Panc1 (cell line): ENCODE data around the gene IPO13. TPM values are rescaled to one million over a fixed set of nuclear protein-coding genes. Genes with fewer than 3 reads are reported as not detected.

ENCODE experiments used
- ATAC-seq: fragments of 200-7000 bp; cut with Tn5 transposase; 2 replicates; pipeline ENCODE4 v1.9.1; 2020; ENCODE audit warnings: mild to moderate bottlenecking, moderate library complexity
- BruUV-seq: library from RNA; stranded (reverse); fragments of 400-500 nt; replicated peaks from 2 replicates; lab custom pipeline; 2021; lab: Mats Ljungman, UMichigan
- CTCF ChIA-PET: fragments of 300-600 bp; sonication (Branson Sonifier 250); formaldehyde crosslinking; loops from one replicate; lab custom pipeline; 2022; ENCODE audit warnings: antibody characterized with exemption; lab: Charles Lee
- POLR2A ChIA-PET: fragments of 300-600 bp; sonication (Branson Sonifier 250); formaldehyde crosslinking; loops from one replicate; lab custom pipeline; 2022; ENCODE audit warnings: antibody characterized with exemption; lab: Charles Lee
- DNase-seq: peaks from one replicate; pipeline ENCODE4 v3.0.0-alpha.2; 2010; ENCODE audit warnings: low read depth, low spot score
- H3K27ac ChIP-seq: 2 replicates; pipeline ENCODE4 v1.5.1; 2011; ENCODE audit warnings: mild to moderate bottlenecking, low read length, inconsistent platforms
- H3K27me3 ChIP-seq: fragments of 200-500 bp; sonication (Bioruptor generic); 2 replicates; pipeline ENCODE4 v1.6.0; 2014; ENCODE audit warnings: low read length, inconsistent platforms; ENCODE audit not compliant: control insufficient read depth, insufficient read depth
- H3K36me3 ChIP-seq: fragments of 200-500 bp; sonication (Bioruptor generic); 2 replicates; pipeline ENCODE4 v1.5.1; 2014; ENCODE audit warnings: inconsistent platforms, mild to moderate bottlenecking, low read length, moderate library complexity; ENCODE audit not compliant: control insufficient read depth, insufficient read depth
- H3K4me1 ChIP-seq: 2 replicates; pipeline ENCODE4 v1.5.1; 2011; ENCODE audit warnings: inconsistent platforms, mild to moderate bottlenecking, low read length, moderate library complexity; ENCODE audit not compliant: control insufficient read depth, insufficient read depth
- H3K4me3 ChIP-seq, 2 experiments: 2 replicates each; pipeline ENCODE4 v1.5.1; 2011 to 2012; ENCODE audit warnings: low read depth in 2 of 2, low read length in 2 of 2, mild to moderate bottlenecking in 2 of 2, inconsistent platforms in 1 of 2, moderate library complexity in 1 of 2
- H3K9me3 ChIP-seq: fragments of 200-500 bp; sonication (Bioruptor generic); 2 replicates; pipeline ENCODE4 v1.5.1; 2014; ENCODE audit warnings: low read depth, mild to moderate bottlenecking, inconsistent platforms, low read length, moderate library complexity; ENCODE audit not compliant: control insufficient read depth, insufficient read depth
- POLR2AphosphoS5 ChIP-seq: IDR thresholded peaks from 2 replicates; pipeline ENCODE4 v1.6.1; 2012; ENCODE audit warnings: mild to moderate bottlenecking, low read depth, low read length, moderate library complexity
- SIN3A ChIP-seq: IDR thresholded peaks from 2 replicates; pipeline ENCODE4 v1.6.1; 2012; ENCODE audit warnings: low read depth, mild to moderate bottlenecking, low read length, moderate library complexity, borderline replicate concordance; ENCODE audit not compliant: insufficient read depth
- TCF7L2 ChIP-seq: IDR thresholded peaks from 2 replicates; pipeline ENCODE4 v1.6.1; 2011; ENCODE audit warnings: mild to moderate bottlenecking, low read depth, low read length, inconsistent platforms
- in situ Hi-C: cut with HindIII; loops from 2 replicates; pipeline ENCODE4 v1.10.0; 2016; ENCODE audit warnings: low sequenced_read_pairs, low pct_unique_long_range_greater_than_20kb
- intact Hi-C: fragments of 100-400 bp; cut with micrococcal nuclease; formaldehyde crosslinking; loops from one replicate; pipeline ENCODE4 v1.10.0; 2022; ENCODE audit not compliant: unreplicated experiment
- total RNA-seq: library from RNA; stranded (reverse); gene quantifications from one replicate; pipeline ENCODE4 v1.2.1, GENCODE V29; 2021; ENCODE audit not compliant: unreplicated experiment
- TF ChIP-seq, protein P1 (sequence below): fragments of 450-650 bp; IDR thresholded peaks from 2 replicates; pipeline ENCODE4 v1.5.1; 2017; ENCODE audit warnings: mild to moderate bottlenecking
- TF ChIP-seq, protein P2 (sequence below), 2 experiments: IDR thresholded peaks; 2 replicates each; pipeline ENCODE4 v1.6.1; 2011 to 2012; ENCODE audit warnings: low read depth in 2 of 2, control low read depth in 1 of 2, low read length in 1 of 2, mild to moderate bottlenecking in 1 of 2, moderate library complexity in 1 of 2; ENCODE audit not compliant: insufficient read depth in 1 of 2

IPO13 gene
- total RNA-seq, 1 experiment from 2014 or later = 40.0 TPM

DNA sequence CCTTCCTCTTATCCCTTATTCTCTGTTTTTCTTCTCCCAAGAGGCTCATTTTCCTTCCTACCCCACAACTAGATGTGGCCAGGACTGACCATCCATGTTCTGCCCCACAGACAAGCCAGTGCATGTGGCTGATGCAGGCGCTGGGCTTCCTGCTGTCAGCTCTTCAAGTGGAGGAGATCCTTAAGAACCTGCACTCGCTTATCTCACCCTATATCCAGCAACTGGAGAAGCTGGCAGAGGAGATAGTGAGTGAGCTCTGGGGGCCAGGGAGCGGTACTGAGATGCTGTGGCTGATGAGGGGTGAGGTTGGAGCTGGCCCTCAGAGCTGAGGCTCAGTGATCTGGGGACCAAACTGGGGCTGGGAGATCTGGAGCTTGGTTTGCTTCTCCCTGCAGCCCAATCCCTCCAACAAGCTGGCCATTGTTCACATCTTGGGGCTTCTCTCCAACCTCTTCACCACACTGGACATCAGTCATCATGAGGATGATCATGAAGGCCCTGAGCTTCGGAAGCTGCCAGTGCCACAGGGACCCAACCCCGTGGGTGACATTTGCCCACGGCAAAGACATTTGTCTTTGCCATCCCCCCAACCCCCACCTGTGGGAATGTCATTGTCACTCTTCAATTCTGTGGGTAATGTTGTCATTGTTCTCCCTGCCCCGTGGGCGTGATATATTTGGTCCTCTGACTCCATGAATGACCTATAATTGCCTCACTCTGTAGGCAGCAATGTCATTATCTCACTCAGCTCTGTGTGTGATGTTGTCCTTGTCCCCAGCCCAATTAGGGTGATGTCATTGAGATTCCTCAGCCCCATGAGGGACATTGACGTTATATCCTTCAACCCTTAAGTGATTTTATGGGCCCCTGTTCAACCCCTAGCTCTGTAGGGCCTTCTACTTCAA lies 11.9 kb downstream of the IPO13 start:
- no peaks in the 10 kb centered on the region for H3K27me3 ChIP-seq
- H3K27ac ChIP-seq = no peak overlapping the region
- no peak for ATAC-seq
- in situ Hi-C loops (no loop called here), intact Hi-C loops (no loop called here)
- no peak overlapping the region for H3K4me3 ChIP-seq
- no peaks in the 10 kb centered on the region for H3K9me3 ChIP-seq
- no TSS peak for BruUV-seq
- no peaks in the 10 kb centered on the region for H3K4me1 ChIP-seq
- CTCF ChIA-PET = no interaction called here
- DNase-seq = no peak
- POLR2A ChIA-PET = no interaction called here
- TF ChIP-seq TCF7L2 (no peak), SIN3A (no peak), POLR2AphosphoS5 (no peak)
- TF ChIP-seq, protein P1, sequence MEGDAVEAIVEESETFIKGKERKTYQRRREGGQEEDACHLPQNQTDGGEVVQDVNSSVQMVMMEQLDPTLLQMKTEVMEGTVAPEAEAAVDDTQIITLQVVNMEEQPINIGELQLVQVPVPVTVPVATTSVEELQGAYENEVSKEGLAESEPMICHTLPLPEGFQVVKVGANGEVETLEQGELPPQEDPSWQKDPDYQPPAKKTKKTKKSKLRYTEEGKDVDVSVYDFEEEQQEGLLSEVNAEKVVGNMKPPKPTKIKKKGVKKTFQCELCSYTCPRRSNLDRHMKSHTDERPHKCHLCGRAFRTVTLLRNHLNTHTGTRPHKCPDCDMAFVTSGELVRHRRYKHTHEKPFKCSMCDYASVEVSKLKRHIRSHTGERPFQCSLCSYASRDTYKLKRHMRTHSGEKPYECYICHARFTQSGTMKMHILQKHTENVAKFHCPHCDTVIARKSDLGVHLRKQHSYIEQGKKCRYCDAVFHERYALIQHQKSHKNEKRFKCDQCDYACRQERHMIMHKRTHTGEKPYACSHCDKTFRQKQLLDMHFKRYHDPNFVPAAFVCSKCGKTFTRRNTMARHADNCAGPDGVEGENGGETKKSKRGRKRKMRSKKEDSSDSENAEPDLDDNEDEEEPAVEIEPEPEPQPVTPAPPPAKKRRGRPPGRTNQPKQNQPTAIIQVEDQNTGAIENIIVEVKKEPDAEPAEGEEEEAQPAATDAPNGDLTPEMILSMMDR = no peak
- TF ChIP-seq, protein P2, sequence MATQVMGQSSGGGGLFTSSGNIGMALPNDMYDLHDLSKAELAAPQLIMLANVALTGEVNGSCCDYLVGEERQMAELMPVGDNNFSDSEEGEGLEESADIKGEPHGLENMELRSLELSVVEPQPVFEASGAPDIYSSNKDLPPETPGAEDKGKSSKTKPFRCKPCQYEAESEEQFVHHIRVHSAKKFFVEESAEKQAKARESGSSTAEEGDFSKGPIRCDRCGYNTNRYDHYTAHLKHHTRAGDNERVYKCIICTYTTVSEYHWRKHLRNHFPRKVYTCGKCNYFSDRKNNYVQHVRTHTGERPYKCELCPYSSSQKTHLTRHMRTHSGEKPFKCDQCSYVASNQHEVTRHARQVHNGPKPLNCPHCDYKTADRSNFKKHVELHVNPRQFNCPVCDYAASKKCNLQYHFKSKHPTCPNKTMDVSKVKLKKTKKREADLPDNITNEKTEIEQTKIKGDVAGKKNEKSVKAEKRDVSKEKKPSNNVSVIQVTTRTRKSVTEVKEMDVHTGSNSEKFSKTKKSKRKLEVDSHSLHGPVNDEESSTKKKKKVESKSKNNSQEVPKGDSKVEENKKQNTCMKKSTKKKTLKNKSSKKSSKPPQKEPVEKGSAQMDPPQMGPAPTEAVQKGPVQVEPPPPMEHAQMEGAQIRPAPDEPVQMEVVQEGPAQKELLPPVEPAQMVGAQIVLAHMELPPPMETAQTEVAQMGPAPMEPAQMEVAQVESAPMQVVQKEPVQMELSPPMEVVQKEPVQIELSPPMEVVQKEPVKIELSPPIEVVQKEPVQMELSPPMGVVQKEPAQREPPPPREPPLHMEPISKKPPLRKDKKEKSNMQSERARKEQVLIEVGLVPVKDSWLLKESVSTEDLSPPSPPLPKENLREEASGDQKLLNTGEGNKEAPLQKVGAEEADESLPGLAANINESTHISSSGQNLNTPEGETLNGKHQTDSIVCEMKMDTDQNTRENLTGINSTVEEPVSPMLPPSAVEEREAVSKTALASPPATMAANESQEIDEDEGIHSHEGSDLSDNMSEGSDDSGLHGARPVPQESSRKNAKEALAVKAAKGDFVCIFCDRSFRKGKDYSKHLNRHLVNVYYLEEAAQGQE (IDR thresholded peaks at IDR 0.05; ENCODE audit: insufficient read depth in 1 of 2, low read depth in 2 of 2, low read length in 1 of 2) = no peak
- peaks cover 3% of the 10 kb centered on the region for H3K36me3 ChIP-seq

DNA sequence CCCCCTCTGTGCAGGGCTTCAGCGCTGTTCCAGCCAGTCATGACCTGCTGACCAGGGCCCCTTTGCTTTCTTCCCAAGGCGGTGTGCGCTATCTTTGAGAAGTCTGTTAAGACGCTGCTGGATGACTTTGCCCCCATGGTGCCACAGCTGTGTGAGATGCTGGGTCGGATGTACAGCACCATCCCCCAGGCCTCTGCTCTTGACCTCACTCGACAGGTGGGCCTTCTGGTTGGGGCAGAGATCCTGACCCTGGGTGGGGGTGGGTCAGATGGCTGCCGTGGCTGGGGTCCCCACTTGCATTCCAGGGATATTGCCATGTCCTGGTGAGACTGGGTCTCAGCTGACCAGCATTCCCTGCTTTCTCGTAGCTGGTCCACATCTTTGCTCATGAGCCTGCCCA lies 14.0 kb downstream of the IPO13 start:
- TF ChIP-seq, protein P1 = no peak
- TF ChIP-seq POLR2AphosphoS5 (no peak), TCF7L2 (no peak), SIN3A (no peak)
- TF ChIP-seq, protein P2 (IDR thresholded peaks at IDR 0.05; ENCODE audit: insufficient read depth in 1 of 2, low read depth in 2 of 2, low read length in 1 of 2) = no peak
- Histone ChIP-seq H3K4me1 (no peaks in the 10 kb centered on the region), H3K27ac (no peak overlapping the region), H3K27me3 (no peaks in the 10 kb centered on the region), H3K36me3 (peaks cover 3% of the 10 kb centered on the region), H3K9me3 (no peaks in the 10 kb centered on the region), H3K4me3 (no peak overlapping the region)
- ChIA-PET POLR2A (no interaction called here), CTCF (no interaction called here)
- BruUV-seq = no TSS peak
- in situ Hi-C loops (no loop called here), intact Hi-C loops (no loop called here)
- ATAC-seq (no peak), DNase-seq (no peak)
